Activated T-helper 2 cell treated with anti-CD3 and anti-CD28 coated beads, Interferon-gamma antibody, Interleukin-2, Interleukin-4, amounts not matched to agents 10 μg/mL and 5 μg/mL and 100 μg/mL, durations not matched to agents 14 hours and 24 hours and 36 hours (primary cell): ENCODE measurements around the gene KIF2C. TPM values are rescaled to one million over a fixed set of nuclear protein-coding genes. Genes with fewer than 3 reads are reported as not detected.

Experiments used
- DNase-seq: peaks from one replicate; pipeline ENCODE4 v3.0.0; 2021; ENCODE audit warnings: low spot score
- H3K27ac Mint-ChIP-seq: one replicate; pipeline ENCODE4 v1.8.0; 2021; ENCODE audit warnings: mixed read lengths
- H3K27me3 Mint-ChIP-seq: one replicate; pipeline ENCODE4 v1.8.0; 2021; ENCODE audit warnings: low read depth, mixed read lengths
- H3K36me3 Mint-ChIP-seq: one replicate; pipeline ENCODE4 v1.8.0; 2021; ENCODE audit warnings: low read depth, mixed read lengths
- H3K4me1 Mint-ChIP-seq: one replicate; pipeline ENCODE4 v1.8.0; 2021; ENCODE audit warnings: low read depth, mixed read lengths
- H3K4me3 Mint-ChIP-seq: one replicate; pipeline ENCODE4 v1.8.0; 2021; ENCODE audit warnings: low read depth, mild to moderate bottlenecking, moderate library complexity, mixed read lengths
- H3K9me3 Mint-ChIP-seq: one replicate; pipeline ENCODE4 v1.8.0; 2021; ENCODE audit warnings: mixed read lengths
- intact Hi-C: fragments of 100-400 bp; cut with micrococcal nuclease; formaldehyde crosslinking; loops from one replicate; pipeline ENCODE4 v1.15.1; 2023
- total RNA-seq: library from RNA; stranded (reverse); gene quantifications from 2 replicates; pipeline ENCODE4 v1.2.3, GENCODE V29; 2022

Gene KIF2C
- total RNA-seq, 1 donor from 2014 or later: 83.5 TPM

DNA sequence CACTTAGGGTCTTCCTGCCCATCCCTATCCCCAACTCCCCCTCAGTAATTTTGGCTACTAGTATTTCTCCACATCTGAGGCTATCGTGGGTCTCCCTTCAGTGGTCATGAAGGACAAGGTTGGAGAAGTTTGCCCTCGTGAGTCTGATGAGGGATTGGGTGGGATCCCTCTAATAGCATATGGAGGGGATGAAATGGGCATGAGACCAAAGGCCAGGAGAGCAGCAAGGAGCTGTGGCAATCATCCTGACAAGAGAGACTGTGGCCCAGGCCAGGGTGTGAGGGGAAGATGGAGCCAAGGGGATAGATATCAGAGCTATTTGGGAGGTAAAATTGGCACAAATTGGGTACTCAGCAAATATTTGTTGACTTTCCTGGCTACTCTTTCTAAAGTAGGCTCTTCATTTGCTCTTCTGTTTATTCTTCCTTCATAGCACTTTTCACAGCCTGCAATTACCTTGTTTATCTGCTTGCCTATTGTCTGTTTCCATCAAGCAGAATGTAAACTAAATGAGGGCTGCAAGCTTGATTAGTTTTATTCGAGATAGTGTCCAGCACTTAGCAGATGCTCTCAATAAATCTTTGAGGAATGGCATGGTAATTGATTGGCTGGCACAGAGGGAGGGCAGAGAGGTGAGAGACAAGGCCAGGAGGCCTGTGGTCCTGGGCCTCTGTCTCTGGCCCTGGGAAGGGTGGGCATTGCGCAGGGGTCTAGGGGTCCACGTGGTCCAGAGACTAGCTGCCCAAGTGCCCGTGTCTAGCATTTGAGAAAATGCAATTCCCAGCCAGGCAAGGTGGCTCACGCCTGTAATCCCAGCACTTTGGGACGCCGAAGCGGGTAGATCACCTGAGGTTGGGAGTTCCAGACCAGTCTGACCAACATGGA is 59.1 kb downstream of the KIF2C start:
- H3K4me3 Mint-ChIP-seq: peak overlapping the region; percentile 97
- H3K9me3 Mint-ChIP-seq: no peaks in the 10 kb centered on the region
- no peak for DNase-seq
- peaks cover 31% of the 10 kb centered on the region for H3K36me3 Mint-ChIP-seq
- peaks cover 20% of the 10 kb centered on the region for H3K4me1 Mint-ChIP-seq
- H3K27ac Mint-ChIP-seq: peak overlapping the region; percentile 99
- intact Hi-C loops: loop anchor here (2.0 kb wide), 2 partner anchors 14 to 1448 kb away; partner anchors contain the start of gene RAD54L
- H3K27me3 Mint-ChIP-seq: no peaks in the 10 kb centered on the region

DNA sequence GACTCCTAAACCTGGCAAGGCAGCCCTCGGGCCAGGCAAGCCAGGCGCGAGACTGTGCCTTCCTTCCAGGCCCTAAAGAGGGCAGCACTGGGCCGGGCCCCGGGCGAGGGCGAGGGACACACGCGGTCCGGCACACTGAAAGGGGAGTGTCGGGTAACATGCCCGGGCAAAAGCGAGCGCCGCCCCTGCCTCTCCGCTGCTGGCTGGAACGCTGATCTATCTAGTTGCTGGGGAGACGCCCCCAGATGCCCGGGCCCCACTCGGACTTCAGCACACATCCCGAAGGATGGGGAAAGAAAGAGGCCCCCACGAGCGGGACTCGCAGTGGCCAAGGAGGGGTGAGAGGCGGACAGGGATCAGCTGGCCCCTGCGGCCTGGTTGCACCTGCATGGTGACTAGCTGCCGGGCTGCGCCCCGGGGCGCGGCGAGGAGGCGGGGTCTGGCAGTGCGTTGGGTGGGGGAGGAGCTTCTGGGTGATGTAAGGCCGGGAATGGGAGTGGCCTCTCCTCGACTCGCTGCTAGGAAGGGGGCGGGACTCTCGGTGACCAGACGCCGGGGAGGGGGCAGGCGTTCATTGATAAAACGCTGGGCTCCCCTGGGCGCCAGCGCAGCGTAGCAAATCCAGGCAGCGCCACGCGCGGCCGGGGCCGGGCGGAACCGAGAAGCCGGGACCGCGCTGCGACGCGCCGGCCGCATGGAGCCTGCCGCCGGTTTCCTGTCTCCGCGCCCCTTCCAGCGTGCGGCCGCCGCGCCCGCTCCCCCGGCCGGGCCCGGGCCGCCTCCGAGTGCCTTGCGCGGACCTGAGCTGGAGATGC is 60.3 kb downstream of the KIF2C start, which contains the start of gene PLK3:
Gene PLK3 (plus strand): TSS at position 608 of the 815 bp plus-strand sequence. CDS start 87 bp downstream, at position 695.
- H3K4me3 Mint-ChIP-seq: peak within 1 kb of the TSS; percentile 97
- intact Hi-C loops: loop anchor here (2.0 to 10.0 kb wide), 5 partner anchors 15 to 1447 kb away; partner anchors contain the start of genes GPBP1L1, HECTD3, NASP and RAD54L
- no peaks in the 10 kb centered on the region for H3K27me3 Mint-ChIP-seq
- H3K4me1 Mint-ChIP-seq: peaks cover 23% of the 10 kb centered on the region
- peaks cover 43% of the 10 kb centered on the region for H3K36me3 Mint-ChIP-seq
- peak within 1 kb of the TSS; percentile 99 for H3K27ac Mint-ChIP-seq
- DNase-seq: peak; percentile 97
- H3K9me3 Mint-ChIP-seq: no peaks in the 10 kb centered on the region

DNA sequence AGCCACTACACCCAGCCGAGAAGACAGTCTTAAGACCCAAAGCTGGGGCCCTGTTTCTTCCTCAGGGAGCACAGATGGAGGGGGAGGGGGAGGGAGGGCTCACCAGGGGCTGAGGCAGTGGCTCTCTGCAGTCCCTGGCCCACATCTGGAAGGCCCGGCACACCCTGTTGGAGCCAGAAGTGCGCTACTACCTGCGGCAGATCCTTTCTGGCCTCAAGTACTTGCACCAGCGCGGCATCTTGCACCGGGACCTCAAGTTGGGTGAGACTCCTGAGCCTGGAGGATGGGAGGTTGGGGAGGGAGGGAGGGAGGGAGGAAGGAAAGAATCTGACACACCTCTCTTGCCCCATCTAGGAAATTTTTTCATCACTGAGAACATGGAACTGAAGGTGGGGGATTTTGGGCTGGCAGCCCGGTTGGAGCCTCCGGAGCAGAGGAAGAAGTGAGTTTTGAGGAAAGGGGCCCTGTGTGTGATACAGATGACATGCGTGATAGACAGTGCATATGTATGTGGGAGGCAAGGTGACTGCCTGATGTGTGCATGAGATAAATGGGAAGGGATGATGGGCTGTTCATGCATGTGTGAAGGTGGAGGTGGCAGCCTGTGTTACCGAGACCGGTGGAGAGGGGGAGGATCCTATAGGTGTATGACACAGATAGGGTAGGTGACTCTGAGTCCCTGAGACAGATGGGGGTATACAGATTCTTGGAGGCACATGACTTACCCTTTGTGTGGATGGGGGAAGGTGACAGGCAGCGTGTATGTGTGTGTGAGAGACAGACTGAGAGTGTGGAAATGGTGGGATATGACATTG is 62.1 kb downstream of the KIF2C start:
- peaks cover 56% of the 10 kb centered on the region for H3K36me3 Mint-ChIP-seq
- H3K4me1 Mint-ChIP-seq: peaks cover 29% of the 10 kb centered on the region
- H3K27ac Mint-ChIP-seq: peak overlapping the region; percentile 98
- intact Hi-C loops: loop anchor here (1.0 to 10.0 kb wide), 4 partner anchors 8 to 883 kb away; partner anchors contain the start of genes GPBP1L1, HECTD3, NASP and TMEM69
- H3K27me3 Mint-ChIP-seq: no peaks in the 10 kb centered on the region
- no peaks in the 10 kb centered on the region for H3K9me3 Mint-ChIP-seq
- peak overlapping the region; percentile 91 for H3K4me3 Mint-ChIP-seq
- no peak for DNase-seq

DNA sequence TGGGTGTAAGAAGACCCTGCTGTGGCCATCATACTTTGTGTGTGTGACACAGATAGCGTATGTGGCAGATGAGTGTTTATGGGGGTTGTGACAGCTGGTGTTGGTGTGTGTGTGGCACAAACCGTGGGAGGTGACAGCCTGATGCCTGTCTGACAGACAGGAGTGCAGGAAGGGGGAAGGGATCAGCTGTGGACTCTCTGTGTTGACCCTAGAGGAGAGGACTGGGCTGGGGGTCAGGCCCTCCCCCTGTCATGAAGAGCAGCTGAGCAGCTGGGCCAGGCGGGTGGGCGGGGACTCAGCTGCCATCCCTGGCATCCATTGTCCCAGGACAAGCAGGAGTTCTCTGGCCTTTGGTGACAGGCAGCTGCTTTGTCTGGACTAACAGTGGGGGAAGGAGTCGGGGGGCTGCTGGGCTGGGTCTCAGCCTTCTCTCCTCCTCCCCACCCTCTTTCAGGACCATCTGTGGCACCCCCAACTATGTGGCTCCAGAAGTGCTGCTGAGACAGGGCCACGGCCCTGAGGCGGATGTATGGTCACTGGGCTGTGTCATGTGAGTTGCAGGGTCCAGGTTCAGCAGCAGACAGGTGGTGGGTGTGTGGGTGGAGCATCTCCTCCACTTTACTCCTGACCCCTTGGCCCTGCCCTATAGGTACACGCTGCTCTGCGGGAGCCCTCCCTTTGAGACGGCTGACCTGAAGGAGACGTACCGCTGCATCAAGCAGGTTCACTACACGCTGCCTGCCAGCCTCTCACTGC is 62.8 kb downstream of the KIF2C start:
- DNase-seq: no peak

DNA sequence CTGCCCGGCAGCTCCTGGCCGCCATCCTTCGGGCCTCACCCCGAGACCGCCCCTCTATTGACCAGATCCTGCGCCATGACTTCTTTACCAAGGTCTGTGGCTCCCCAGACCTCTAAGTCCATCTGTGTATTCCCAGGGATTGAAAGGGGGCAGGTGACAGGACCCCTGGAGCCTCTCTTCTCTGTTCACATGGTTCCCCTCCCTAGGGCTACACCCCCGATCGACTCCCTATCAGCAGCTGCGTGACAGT is 63.4 kb downstream of the KIF2C start:
- peaks cover 65% of the 10 kb centered on the region for H3K36me3 Mint-ChIP-seq
- peak overlapping the region; percentile 91 for H3K4me3 Mint-ChIP-seq
- peak overlapping the region; percentile 48 for H3K27ac Mint-ChIP-seq
- DNase-seq: no peak
- no peaks in the 10 kb centered on the region for H3K9me3 Mint-ChIP-seq
- intact Hi-C loops: loop anchor here (5.0 to 10.0 kb wide), 3 partner anchors 209 to 882 kb away; partner anchors contain the start of genes GPBP1L1, HECTD3, NASP and TMEM69
- peaks cover 41% of the 10 kb centered on the region for H3K4me1 Mint-ChIP-seq
- no peaks in the 10 kb centered on the region for H3K27me3 Mint-ChIP-seq

More for the DNA sequence above, 62.8 kb downstream of the KIF2C start:
- Mint-ChIP-seq H3K36me3 (peaks cover 64% of the 10 kb centered on the region), H3K27me3 (no peaks in the 10 kb centered on the region), H3K4me1 (peaks cover 36% of the 10 kb centered on the region), H3K4me3 (peak overlapping the region; percentile 91), H3K27ac (peak overlapping the region; percentile 74), H3K9me3 (no peaks in the 10 kb centered on the region)
- intact Hi-C loops: loop anchor here (5.0 to 10.0 kb wide), 3 partner anchors 210 to 882 kb away; partner anchors contain the start of genes GPBP1L1, HECTD3, NASP and TMEM69

DNA sequence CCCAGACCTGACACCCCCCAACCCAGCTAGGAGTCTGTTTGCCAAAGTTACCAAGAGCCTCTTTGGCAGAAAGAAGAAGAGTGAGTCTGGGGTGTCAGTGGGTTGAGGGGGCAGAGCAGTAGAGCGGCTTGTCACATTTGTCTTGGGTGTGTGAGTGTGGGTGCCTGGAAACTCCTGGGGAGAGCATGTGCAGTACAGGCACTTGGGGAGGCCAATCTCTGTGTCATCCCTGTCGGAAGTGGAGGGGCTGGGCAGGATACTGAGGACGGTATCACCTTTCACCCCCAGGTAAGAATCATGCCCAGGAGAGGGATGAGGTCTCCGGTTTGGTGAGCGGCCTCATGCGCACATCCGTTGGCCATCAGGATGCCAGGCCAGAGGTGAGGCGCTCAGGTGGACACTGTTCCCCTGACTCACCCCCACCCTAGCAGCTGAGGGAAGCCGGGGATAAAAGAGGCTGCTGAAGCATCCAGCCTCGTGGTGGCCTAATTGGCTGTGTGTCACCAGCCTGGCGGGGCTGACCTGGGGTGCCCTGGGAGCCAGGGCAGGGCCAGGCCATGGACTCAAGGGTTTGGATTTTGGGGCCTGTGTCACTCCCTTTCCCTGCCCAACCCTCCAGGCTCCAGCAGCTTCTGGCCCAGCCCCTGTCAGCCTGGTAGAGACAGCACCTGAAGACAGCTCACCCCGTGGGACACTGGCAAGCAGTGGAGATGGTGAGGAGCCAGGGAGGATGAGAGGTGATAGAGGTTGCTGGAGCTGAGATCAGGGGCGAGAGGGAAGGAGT is 63.9 kb downstream of the KIF2C start:
- H3K27ac Mint-ChIP-seq: peak overlapping the region; percentile 48

DNA sequence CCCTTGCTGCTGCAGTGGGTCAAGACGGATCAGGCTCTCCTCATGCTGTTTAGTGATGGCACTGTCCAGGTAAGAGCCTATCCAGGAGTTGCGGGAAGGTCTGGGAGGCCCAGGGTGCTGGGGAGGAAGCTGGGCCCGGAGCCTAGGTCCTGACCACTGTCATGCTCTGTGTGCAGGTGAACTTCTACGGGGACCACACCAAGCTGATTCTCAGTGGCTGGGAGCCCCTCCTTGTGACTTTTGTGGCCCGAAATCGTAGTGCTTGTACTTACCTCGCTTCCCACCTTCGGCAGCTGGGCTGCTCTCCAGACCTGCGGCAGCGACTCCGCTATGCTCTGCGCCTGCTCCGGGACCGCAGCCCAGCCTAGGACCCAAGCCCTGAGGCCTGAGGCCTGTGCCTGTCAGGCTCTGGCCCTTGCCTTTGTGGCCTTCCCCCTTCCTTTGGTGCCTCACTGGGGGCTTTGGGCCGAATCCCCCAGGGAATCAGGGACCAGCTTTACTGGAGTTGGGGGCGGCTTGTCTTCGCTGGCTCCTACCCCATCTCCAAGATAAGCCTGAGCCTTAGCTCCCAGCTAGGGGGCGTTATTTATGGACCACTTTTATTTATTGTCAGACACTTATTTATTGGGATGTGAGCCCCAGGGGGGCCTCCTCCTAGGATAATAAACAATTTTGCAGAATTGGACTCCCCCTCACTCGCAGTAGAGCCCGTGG is 65.8 kb downstream of the KIF2C start:
- Mint-ChIP-seq H3K4me1 (peaks cover 58% of the 10 kb centered on the region), H3K4me3 (peak overlapping the region; percentile 52), H3K36me3 (peaks cover 84% of the 10 kb centered on the region), H3K9me3 (no peaks in the 10 kb centered on the region), H3K27me3 (no peaks in the 10 kb centered on the region), H3K27ac (peak overlapping the region; percentile 76)
- DNase-seq: no peak
- intact Hi-C loops: loop anchor here (2.0 to 10.0 kb wide), 5 partner anchors 133 to 879 kb away; partner anchors contain the start of genes ARMH1, GPBP1L1, NASP and TESK2

More for the DNA sequence above, 63.9 kb downstream of the KIF2C start:
- Mint-ChIP-seq H3K36me3 (peaks cover 69% of the 10 kb centered on the region), H3K9me3 (no peaks in the 10 kb centered on the region), H3K4me3 (peak overlapping the region; percentile 91), H3K4me1 (peaks cover 45% of the 10 kb centered on the region), H3K27me3 (no peaks in the 10 kb centered on the region)
- intact Hi-C loops: loop anchor here (5.0 to 10.0 kb wide), 3 partner anchors 209 to 881 kb away; partner anchors contain the start of genes GPBP1L1, HECTD3, NASP and TMEM69
- DNase-seq: no peak

DNA sequence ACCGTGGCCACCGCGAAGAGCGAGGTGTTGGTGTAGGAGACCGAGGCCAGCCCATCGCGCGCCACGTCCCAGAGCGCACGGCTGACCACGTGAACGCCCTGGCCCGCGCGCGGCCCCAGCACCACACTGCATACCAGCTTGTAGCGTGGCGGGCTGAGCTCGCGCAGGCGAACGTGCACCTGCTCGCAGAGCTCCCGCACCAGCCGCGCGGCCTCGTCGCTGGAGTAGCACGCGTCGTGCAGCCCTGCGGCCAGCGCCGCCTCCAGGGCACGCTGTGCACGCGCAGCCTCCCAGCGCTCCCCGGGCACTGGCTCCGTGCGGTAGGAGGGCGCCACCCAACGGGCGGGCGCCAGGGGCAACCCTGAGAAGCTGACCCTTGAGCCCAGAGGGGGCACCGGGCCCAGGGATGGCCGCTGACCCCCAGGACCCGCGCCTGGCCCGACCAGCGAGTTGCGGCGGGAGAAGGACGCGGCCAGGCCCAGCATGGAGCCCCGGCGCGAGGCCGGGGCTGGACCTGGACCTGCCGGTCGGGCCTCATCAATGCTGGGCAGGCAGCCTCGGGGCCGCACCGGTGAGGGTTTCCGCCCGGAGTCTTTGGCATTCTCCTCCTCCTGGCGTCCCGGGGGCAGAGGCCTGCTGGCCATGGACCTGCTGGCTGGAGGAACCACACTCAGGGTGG is 66.5 kb downstream of the KIF2C start:
- H3K36me3 Mint-ChIP-seq: peaks cover 84% of the 10 kb centered on the region
- peaks cover 64% of the 10 kb centered on the region for H3K4me1 Mint-ChIP-seq
- H3K4me3 Mint-ChIP-seq: no peak overlapping the region
- H3K9me3 Mint-ChIP-seq: no peaks in the 10 kb centered on the region
- peak overlapping the region; percentile 99 for H3K27ac Mint-ChIP-seq
- H3K27me3 Mint-ChIP-seq: no peaks in the 10 kb centered on the region
- intact Hi-C loops: loop anchor here (2.0 to 10.0 kb wide), 5 partner anchors 134 to 879 kb away; partner anchors contain the start of genes ARMH1, GPBP1L1, NASP and TESK2
- DNase-seq: no peak

DNA sequence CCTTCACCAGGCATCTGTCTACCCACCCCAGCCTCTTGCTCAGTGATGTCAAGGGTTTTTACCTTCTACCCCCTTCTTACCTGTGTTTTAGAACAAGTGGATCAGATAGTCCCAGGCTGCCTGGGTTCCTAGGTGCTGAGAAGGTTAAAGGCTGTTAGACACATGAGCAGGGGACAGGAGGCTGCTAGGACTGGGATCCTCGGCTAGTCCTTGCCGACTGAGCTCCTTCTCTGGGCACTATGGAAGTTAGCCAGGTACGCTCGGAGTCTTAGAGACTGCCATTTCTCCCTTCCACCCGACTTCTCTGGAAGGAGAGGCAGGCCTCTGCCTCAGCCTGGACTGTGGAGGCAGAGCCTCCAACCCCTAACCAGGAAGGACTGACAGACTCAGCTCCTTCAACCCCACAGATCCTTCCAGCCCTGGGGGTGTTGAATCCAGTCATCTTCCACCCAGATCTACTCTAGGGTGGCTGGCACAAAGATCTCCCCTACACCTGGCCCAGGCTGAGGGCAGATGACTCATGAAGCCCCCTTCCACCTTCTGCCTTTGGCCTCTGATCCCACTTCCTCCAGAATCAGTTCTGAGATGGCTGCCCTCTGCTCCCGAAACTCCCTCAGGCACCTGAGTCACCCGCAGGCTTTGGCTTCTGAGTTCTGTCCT is 67.2 kb downstream of the KIF2C start, which contains the start of gene DYNLT4:
Gene DYNLT4 (minus strand): TSS at position 648 of the 660 bp plus-strand sequence. CDS start 683 bp downstream, outside the sequence.
- peak within 1 kb of the TSS; percentile 75 for H3K4me3 Mint-ChIP-seq
- DNase-seq: no peak
- H3K4me1 Mint-ChIP-seq: peaks cover 69% of the 10 kb centered on the region
- H3K9me3 Mint-ChIP-seq: no peaks in the 10 kb centered on the region
- intact Hi-C loops: loop anchor here (1.0 to 10.0 kb wide), 7 partner anchors 13 to 878 kb away; partner anchors contain the start of genes ARMH1, GPBP1L1, NASP and TESK2
- peak within 1 kb of the TSS; percentile 99 for H3K27ac Mint-ChIP-seq
- peaks cover 84% of the 10 kb centered on the region for H3K36me3 Mint-ChIP-seq
- H3K27me3 Mint-ChIP-seq: no peaks in the 10 kb centered on the region
